Measurements from ENCODE around the gene MAPK4.

GRCh38 chr18:50704357-50704940 is 144.6 kb downstream of the MAPK4 start:
- no peak for TF ChIP-seq CTCF (IDR thresholded peaks at IDR 0.05; ENCODE audit: low read length)
- no peak for TF ChIP-seq EZH2 (IDR thresholded peaks at IDR 0.05; ENCODE audit: borderline replicate concordance, low read length)
